T-helper 2 cell (primary cell): Measurements from ENCODE around the gene CNIH4.
A peak's percentile ranks its signal among the peaks of the same experiment; 100 is the strongest.
"Not testable (repeated sequence)": the region's sequence is repeated elsewhere in the genome, so short reads cannot be mapped to it uniquely, and the experiment has no call there.

ENCODE experiments used
- DNase-seq, 5 experiments: peaks; one replicate each; pipeline versions ENCODE4 v3.0.0 to v3.0.0-alpha.2; 2012 to 2022

Gene CNIH4

GRCh38 chr1:224349716-224350115 is 7.0 kb upstream of the CNIH4 start:
- DNase-seq: not testable (repeated sequence)

GRCh38 chr1:224352436-224353085 is 4.1 kb upstream of the CNIH4 start:
- DNase-seq: not testable (repeated sequence)

GRCh38 chr1:224353975-224354925 is 2.4 kb upstream of the CNIH4 start:
- DNase-seq: no peak

- DNase-seq: no peak
Observed at GRCh38 chr1:224357626-224358124, 996 bp downstream of the CNIH4 start.

GRCh38 chr1:224358237-224358636 is 1.6 kb downstream of the CNIH4 start:
- no peak for DNase-seq

- no peak for DNase-seq
Observed at GRCh38 chr1:224359207-224359606, 2.5 kb downstream of the CNIH4 start.

GRCh38 chr1:224368409-224368808 is 11.7 kb downstream of the CNIH4 start:
- DNase-seq: peak in 1 of 5 experiments; percentile 62

GRCh38 chr1:224373008-224373590 is 16.4 kb downstream of the CNIH4 start:
- peak in 1 of 5 experiments; percentile 18 for DNase-seq

GRCh38 chr1:224375059-224375458 is 18.4 kb downstream of the CNIH4 start:
- peak in 1 of 5 experiments; percentile 65 for DNase-seq

- peak in 1 of 5 experiments; percentile 77 for DNase-seq
Observed at GRCh38 chr1:224377676-224378006, 21.0 kb downstream of the CNIH4 start.

GRCh38 chr1:224378855-224379631 is 22.4 kb downstream of the CNIH4 start:
- no peak for DNase-seq

GRCh38 chr1:224380003-224380402 is 23.3 kb downstream of the CNIH4 start:
- peak in 4 of 5 experiments; percentile 20 to 91 (median 48) for DNase-seq

- peak in 1 of 5 experiments; percentile 45 for DNase-seq
Observed at GRCh38 chr1:224381880-224382548, 25.3 kb downstream of the CNIH4 start.

GRCh38 chr1:224383218-224383617 is 26.5 kb downstream of the CNIH4 start:
- DNase-seq: no peak

GRCh38 chr1:224387302-224387912 is 30.7 kb downstream of the CNIH4 start:
- peak in 1 of 5 experiments; percentile 74 for DNase-seq

- no peak for DNase-seq
Observed at GRCh38 chr1:224387943-224388342, 31.3 kb downstream of the CNIH4 start.

GRCh38 chr1:224390517-224390916 is 33.8 kb downstream of the CNIH4 start:
- DNase-seq: no peak

GRCh38 chr1:224392411-224393249 is 36.0 kb downstream of the CNIH4 start:
- peak in 1 of 5 experiments; percentile 24 for DNase-seq

GRCh38 chr1:224393294-224393693 is 36.6 kb downstream of the CNIH4 start:
- DNase-seq: no peak

- DNase-seq: no peak
Observed at GRCh38 chr1:224399887-224400286, 43.2 kb downstream of the CNIH4 start.
